K562 (cell line): ENCODE results near the gene EMC10. TPM values are rescaled to one million over a fixed set of nuclear protein-coding genes. Genes with fewer than 3 reads are reported as not detected.

Experiments used
- CBX8 ChIP-seq: fragments of 200-600 bp; sonication (generic); IDR thresholded peaks from 2 replicates; pipeline ENCODE4 v1.6.1; 2012; ENCODE audit warnings: borderline replicate concordance, mixed run types, low read depth, mild to moderate bottlenecking, moderate library complexity, mixed read lengths, low read length, control low read depth, inconsistent platforms; ENCODE audit not compliant: poor library complexity, severe bottlenecking; ENCODE audit errors: extremely low read depth
- DDX20 ChIP-seq: fragments of 450-650 bp; IDR thresholded peaks from 2 replicates; pipeline ENCODE4 v1.6.1; 2016; ENCODE audit warnings: missing genetic modification characterization, low read depth, mild to moderate bottlenecking, missing compliant biosample characterization, moderate library complexity
- HNRNPK ChIP-seq: fragments of 200-400 bp; formaldehyde crosslinking; IDR thresholded peaks from one replicate; pipeline ENCODE4 v1.6.1; 2018; ENCODE audit warnings: mild to moderate bottlenecking, low read depth, low read length; ENCODE audit not compliant: poor library complexity, severe bottlenecking
- THAP7 ChIP-seq: fragments of 250-450 bp; sonication (Bioruptor Pico); IDR thresholded peaks from 2 replicates; pipeline ENCODE4 v1.5.0; 2021
- ZBTB17 ChIP-seq: fragments of 450-650 bp; formaldehyde crosslinking; IDR thresholded peaks from 2 replicates; pipeline ENCODE4 v1.4.0; 2020; ENCODE audit warnings: mild to moderate bottlenecking
- ZNF121 ChIP-seq: sonication (generic); formaldehyde crosslinking; conservative IDR thresholded peaks from 2 replicates; pipeline ENCODE4 v1.8.0; 2022; ENCODE audit warnings: missing genetic modification reagents
- ZNF134 ChIP-seq: fragments of 250-450 bp; sonication (Bioruptor Pico); conservative IDR thresholded peaks from 2 replicates; pipeline ENCODE4 v1.4.0; 2020
- polyA plus RNA-seq, 8 experiments: library from polyadenylated mRNA; depleted of rRNA in 4 of 8; stranded (reverse) in 5 of 8; unstranded in 3 of 8; fragments of >200 nt; fragmentation: Nextera tagmentation in 2 of 8; fragmentation: Illumina TruSeq in 1 of 8; extraction: Ambion mirVana in 2 of 8; extraction: Trizol in 1 of 8; gene quantifications; 2 replicates each; pipeline versions ENCODE4 v1.2.1 to v1.2.3, GENCODE V29; 2011 to 2014; ENCODE audit warnings: inconsistent platforms in 1 of 8, missing spikeins in 1 of 8
- total RNA-seq, 7 experiments: library from RNA; depleted of rRNA in 6 of 7; stranded (reverse); fragments of >200 nt in 6 of 7; fragmentation: Illumina TruSeq in 2 of 7; extraction: Trizol in 2 of 7; gene quantifications; 2 replicates each; pipeline versions ENCODE4 v1.2.1 to v1.2.3, GENCODE V29; 2011 to 2021; ENCODE audit warnings: low replicate concordance in 1 of 7
- TF ChIP-seq, protein P1 (sequence below), 2 experiments: fragments of 150-350 bp in 1 of 2; IDR thresholded peaks; 2 replicates each; pipeline ENCODE4 v1.6.1; 2012 to 2016; ENCODE audit warnings: low read depth in 2 of 2, low read length in 2 of 2, mild to moderate bottlenecking in 1 of 2, moderate library complexity in 1 of 2
- TF ChIP-seq, protein P2 (sequence below): fragments of 450-650 bp; IDR thresholded peaks from 2 replicates; pipeline ENCODE4 v1.6.1; 2016; ENCODE audit warnings: mild to moderate bottlenecking, moderate library complexity

The EMC10 gene
- total and polyA plus RNA-seq, 9 of the 15 experiments (the other 6 are each of a cell fraction or from before 2014, with no cell fraction given): 1.4 to 46.0 (median 13.1) TPM

- no peak for TF ChIP-seq CBX8
- TF ChIP-seq ZBTB17 (CRISPR knock-in tag): no peak
- no peak for TF ChIP-seq ZNF121 (CRISPR knock-in tag)
- no peak for TF ChIP-seq DDX20 (tag)
- TF ChIP-seq, protein P1, sequence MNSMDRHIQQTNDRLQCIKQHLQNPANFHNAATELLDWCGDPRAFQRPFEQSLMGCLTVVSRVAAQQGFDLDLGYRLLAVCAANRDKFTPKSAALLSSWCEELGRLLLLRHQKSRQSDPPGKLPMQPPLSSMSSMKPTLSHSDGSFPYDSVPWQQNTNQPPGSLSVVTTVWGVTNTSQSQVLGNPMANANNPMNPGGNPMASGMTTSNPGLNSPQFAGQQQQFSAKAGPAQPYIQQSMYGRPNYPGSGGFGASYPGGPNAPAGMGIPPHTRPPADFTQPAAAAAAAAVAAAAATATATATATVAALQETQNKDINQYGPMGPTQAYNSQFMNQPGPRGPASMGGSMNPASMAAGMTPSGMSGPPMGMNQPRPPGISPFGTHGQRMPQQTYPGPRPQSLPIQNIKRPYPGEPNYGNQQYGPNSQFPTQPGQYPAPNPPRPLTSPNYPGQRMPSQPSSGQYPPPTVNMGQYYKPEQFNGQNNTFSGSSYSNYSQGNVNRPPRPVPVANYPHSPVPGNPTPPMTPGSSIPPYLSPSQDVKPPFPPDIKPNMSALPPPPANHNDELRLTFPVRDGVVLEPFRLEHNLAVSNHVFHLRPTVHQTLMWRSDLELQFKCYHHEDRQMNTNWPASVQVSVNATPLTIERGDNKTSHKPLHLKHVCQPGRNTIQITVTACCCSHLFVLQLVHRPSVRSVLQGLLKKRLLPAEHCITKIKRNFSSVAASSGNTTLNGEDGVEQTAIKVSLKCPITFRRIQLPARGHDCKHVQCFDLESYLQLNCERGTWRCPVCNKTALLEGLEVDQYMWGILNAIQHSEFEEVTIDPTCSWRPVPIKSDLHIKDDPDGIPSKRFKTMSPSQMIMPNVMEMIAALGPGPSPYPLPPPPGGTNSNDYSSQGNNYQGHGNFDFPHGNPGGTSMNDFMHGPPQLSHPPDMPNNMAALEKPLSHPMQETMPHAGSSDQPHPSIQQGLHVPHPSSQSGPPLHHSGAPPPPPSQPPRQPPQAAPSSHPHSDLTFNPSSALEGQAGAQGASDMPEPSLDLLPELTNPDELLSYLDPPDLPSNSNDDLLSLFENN (IDR thresholded peaks at IDR 0.05; ENCODE audit: low read depth in 2 of 2, low read length in 2 of 2): no peak
- TF ChIP-seq, protein P2, sequence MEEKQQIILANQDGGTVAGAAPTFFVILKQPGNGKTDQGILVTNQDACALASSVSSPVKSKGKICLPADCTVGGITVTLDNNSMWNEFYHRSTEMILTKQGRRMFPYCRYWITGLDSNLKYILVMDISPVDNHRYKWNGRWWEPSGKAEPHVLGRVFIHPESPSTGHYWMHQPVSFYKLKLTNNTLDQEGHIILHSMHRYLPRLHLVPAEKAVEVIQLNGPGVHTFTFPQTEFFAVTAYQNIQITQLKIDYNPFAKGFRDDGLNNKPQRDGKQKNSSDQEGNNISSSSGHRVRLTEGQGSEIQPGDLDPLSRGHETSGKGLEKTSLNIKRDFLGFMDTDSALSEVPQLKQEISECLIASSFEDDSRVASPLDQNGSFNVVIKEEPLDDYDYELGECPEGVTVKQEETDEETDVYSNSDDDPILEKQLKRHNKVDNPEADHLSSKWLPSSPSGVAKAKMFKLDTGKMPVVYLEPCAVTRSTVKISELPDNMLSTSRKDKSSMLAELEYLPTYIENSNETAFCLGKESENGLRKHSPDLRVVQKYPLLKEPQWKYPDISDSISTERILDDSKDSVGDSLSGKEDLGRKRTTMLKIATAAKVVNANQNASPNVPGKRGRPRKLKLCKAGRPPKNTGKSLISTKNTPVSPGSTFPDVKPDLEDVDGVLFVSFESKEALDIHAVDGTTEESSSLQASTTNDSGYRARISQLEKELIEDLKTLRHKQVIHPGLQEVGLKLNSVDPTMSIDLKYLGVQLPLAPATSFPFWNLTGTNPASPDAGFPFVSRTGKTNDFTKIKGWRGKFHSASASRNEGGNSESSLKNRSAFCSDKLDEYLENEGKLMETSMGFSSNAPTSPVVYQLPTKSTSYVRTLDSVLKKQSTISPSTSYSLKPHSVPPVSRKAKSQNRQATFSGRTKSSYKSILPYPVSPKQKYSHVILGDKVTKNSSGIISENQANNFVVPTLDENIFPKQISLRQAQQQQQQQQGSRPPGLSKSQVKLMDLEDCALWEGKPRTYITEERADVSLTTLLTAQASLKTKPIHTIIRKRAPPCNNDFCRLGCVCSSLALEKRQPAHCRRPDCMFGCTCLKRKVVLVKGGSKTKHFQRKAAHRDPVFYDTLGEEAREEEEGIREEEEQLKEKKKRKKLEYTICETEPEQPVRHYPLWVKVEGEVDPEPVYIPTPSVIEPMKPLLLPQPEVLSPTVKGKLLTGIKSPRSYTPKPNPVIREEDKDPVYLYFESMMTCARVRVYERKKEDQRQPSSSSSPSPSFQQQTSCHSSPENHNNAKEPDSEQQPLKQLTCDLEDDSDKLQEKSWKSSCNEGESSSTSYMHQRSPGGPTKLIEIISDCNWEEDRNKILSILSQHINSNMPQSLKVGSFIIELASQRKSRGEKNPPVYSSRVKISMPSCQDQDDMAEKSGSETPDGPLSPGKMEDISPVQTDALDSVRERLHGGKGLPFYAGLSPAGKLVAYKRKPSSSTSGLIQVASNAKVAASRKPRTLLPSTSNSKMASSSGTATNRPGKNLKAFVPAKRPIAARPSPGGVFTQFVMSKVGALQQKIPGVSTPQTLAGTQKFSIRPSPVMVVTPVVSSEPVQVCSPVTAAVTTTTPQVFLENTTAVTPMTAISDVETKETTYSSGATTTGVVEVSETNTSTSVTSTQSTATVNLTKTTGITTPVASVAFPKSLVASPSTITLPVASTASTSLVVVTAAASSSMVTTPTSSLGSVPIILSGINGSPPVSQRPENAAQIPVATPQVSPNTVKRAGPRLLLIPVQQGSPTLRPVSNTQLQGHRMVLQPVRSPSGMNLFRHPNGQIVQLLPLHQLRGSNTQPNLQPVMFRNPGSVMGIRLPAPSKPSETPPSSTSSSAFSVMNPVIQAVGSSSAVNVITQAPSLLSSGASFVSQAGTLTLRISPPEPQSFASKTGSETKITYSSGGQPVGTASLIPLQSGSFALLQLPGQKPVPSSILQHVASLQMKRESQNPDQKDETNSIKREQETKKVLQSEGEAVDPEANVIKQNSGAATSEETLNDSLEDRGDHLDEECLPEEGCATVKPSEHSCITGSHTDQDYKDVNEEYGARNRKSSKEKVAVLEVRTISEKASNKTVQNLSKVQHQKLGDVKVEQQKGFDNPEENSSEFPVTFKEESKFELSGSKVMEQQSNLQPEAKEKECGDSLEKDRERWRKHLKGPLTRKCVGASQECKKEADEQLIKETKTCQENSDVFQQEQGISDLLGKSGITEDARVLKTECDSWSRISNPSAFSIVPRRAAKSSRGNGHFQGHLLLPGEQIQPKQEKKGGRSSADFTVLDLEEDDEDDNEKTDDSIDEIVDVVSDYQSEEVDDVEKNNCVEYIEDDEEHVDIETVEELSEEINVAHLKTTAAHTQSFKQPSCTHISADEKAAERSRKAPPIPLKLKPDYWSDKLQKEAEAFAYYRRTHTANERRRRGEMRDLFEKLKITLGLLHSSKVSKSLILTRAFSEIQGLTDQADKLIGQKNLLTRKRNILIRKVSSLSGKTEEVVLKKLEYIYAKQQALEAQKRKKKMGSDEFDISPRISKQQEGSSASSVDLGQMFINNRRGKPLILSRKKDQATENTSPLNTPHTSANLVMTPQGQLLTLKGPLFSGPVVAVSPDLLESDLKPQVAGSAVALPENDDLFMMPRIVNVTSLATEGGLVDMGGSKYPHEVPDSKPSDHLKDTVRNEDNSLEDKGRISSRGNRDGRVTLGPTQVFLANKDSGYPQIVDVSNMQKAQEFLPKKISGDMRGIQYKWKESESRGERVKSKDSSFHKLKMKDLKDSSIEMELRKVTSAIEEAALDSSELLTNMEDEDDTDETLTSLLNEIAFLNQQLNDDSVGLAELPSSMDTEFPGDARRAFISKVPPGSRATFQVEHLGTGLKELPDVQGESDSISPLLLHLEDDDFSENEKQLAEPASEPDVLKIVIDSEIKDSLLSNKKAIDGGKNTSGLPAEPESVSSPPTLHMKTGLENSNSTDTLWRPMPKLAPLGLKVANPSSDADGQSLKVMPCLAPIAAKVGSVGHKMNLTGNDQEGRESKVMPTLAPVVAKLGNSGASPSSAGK: no peak
- no peak for TF ChIP-seq THAP7
- no peak for TF ChIP-seq ZNF134 (CRISPR knock-in tag)
- no peak for TF ChIP-seq HNRNPK
These were observed 7.5 kb upstream of the EMC10 start (continued) for GRCh38 chr19:50468818-50469217.
